Neutrophil (primary cell): Measurements from ENCODE around the gene CASKIN1.

Source experiments
- H3K27ac ChIP-seq: fragments of 200-600 bp; sonication (generic); 2 replicates; pipeline ENCODE4 v1.5.1; 2016; ENCODE audit warnings: mild to moderate bottlenecking, moderate library complexity
- H3K27me3 ChIP-seq: fragments of 200-600 bp; sonication (generic); 2 replicates; pipeline ENCODE4 v1.6.0; 2016; ENCODE audit warnings: mild to moderate bottlenecking
- H3K36me3 ChIP-seq: fragments of 200-600 bp; sonication (generic); 2 replicates; pipeline ENCODE4 v1.5.1; 2017
- H3K4me1 ChIP-seq, 2 experiments: fragments of 200-600 bp in 1 of 2; sonication (generic) in 1 of 2; 1 replicate in 1 of 2; 2 replicates in 1 of 2; pipeline versions ENCODE4 v1.5.1 to v1.6.1; 2013 to 2016; ENCODE audit warnings: low read depth in 1 of 2, low read length in 1 of 2, mild to moderate bottlenecking in 1 of 2, moderate library complexity in 1 of 2; ENCODE audit not compliant: control insufficient read depth in 1 of 2, insufficient read depth in 1 of 2
- H3K4me3 ChIP-seq, 2 experiments: fragments of 200-600 bp in 1 of 2; sonication (generic) in 1 of 2; 1 replicate in 1 of 2; 2 replicates in 1 of 2; pipeline ENCODE4 v1.5.1; 2013 to 2016; ENCODE audit warnings: low read depth in 1 of 2, low read length in 1 of 2, mild to moderate bottlenecking in 1 of 2, moderate library complexity in 1 of 2
- H3K9me3 ChIP-seq: fragments of 200-600 bp; sonication (generic); 2 replicates; pipeline ENCODE4 v1.5.1; 2016
- CTCF ChIP-seq: fragments of 200-600 bp; sonication (generic); IDR thresholded peaks from 2 replicates; pipeline ENCODE4 v1.5.1; 2016; ENCODE audit warnings: antibody characterized with exemption

CASKIN1 gene

GRCh38 chr16:2177101-2177500, 19.3 kb downstream of the CASKIN1 start:
- no peaks in the 10 kb centered on the region for H3K4me1 ChIP-seq
- H3K4me3 ChIP-seq = no peak overlapping the region
- no peak for TF ChIP-seq CTCF
- H3K27me3 ChIP-seq = peaks cover 14% of the 10 kb centered on the region
- H3K9me3 ChIP-seq = no peaks in the 10 kb centered on the region
- H3K27ac ChIP-seq = no peak overlapping the region
- H3K36me3 ChIP-seq = peaks cover 62% of the 10 kb centered on the region

- Histone ChIP-seq H3K27me3 (peaks cover 14% of the 10 kb centered on the region), H3K4me3 (no peak overlapping the region), H3K9me3 (no peaks in the 10 kb centered on the region), H3K36me3 (peaks cover 73% of the 10 kb centered on the region), H3K4me1 (no peaks in the 10 kb centered on the region), H3K27ac (no peak overlapping the region)
- no peak for TF ChIP-seq CTCF
Measured at GRCh38 chr16:2176047-2176446, 20.4 kb downstream of the CASKIN1 start.

DNA sequence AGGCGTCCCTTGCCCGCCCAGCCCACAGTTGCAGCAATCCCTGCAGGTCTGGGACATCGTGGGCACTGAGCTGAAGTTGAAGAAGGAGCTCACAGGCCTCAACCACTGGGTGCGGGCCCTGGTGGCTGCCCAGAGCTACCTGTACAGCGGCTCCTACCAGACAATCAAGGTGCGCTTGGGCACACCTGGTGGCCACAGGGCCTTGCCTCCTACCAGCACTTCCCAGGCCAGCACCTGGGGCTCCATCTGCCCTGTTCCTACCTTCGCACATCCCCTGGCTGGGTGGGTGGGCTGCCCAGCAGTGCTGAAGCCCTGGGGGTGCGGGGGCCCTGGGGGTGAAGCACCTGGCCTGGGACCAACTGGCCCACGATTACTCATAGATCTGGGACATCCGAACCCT, 21.0 kb downstream of the CASKIN1 start:
- no peaks in the 10 kb centered on the region for H3K9me3 ChIP-seq
- H3K27ac ChIP-seq = no peak overlapping the region
- no peaks in the 10 kb centered on the region for H3K4me1 ChIP-seq
- H3K27me3 ChIP-seq = peaks cover 14% of the 10 kb centered on the region
- peaks cover 79% of the 10 kb centered on the region for H3K36me3 ChIP-seq
- no peak for TF ChIP-seq CTCF
- H3K4me3 ChIP-seq = no peak overlapping the region

DNA sequence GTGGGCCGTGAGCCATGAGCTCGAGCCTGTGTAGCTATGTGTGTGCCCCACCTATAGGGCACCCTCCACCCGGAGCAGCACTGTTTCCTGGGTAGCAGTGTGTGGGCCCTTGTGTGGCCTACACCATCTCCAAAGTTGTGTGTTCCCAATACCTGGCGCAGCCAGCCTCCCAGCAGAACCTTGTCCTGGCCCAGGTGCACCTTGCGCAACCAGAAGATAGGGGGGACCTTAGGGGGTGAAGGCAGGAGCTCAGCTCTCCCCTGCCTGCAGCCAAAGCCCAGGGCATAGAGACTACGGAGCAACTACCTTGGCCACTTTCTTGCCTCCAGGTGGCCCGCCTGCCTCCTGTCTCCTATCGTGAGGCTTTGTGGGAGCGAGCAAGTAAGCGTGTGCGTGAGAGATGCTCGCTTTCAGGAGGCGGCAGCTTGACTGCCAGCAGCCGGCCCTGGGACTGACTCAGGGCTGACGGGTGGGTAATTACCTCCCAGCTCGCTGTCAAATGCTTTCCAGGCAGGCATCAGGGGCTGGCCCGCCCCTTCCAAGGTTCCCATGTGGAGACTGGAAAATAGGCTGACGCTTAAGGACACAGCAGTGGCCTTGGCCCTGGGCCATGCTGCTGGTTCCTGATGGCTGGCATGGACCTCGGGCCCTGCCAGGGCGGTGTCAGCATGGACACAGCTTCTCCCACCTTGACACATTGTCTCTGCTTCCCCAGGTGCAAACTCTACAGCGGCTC, 21.8 kb downstream of the CASKIN1 start:
- H3K4me1 ChIP-seq = no peaks in the 10 kb centered on the region
- no peak overlapping the region for H3K4me3 ChIP-seq
- H3K27ac ChIP-seq = no peak overlapping the region
- H3K36me3 ChIP-seq = peaks cover 88% of the 10 kb centered on the region
- TF ChIP-seq CTCF = no peak
- no peaks in the 10 kb centered on the region for H3K9me3 ChIP-seq
- H3K27me3 ChIP-seq = peaks cover 13% of the 10 kb centered on the region

GRCh38 chr16:2173916-2174315, 22.5 kb downstream of the CASKIN1 start:
- Histone ChIP-seq H3K27ac (no peak overlapping the region), H3K4me3 (no peak overlapping the region), H3K27me3 (peaks cover 8% of the 10 kb centered on the region), H3K4me1 (no peaks in the 10 kb centered on the region), H3K36me3 (peaks cover 94% of the 10 kb centered on the region), H3K9me3 (no peaks in the 10 kb centered on the region)
- no peak for TF ChIP-seq CTCF
